NT2/D1 (cell line): ENCODE results near the gene IER5.

ENCODE experiments used
- DNase-seq: peaks from one replicate; pipeline ENCODE4 v3.0.0-alpha.2; 2011; ENCODE audit warnings: low read depth, low spot score
- H3K27me3 ChIP-seq: 2 replicates; pipeline ENCODE4 v1.6.0; 2011; ENCODE audit warnings: mild to moderate bottlenecking; ENCODE audit not compliant: insufficient read length, insufficient read depth
- H3K36me3 ChIP-seq: 2 replicates; pipeline ENCODE4 v1.6.1; 2011; ENCODE audit warnings: mild to moderate bottlenecking, low read length, mixed read lengths; ENCODE audit not compliant: insufficient read depth, insufficient read length
- H3K4me1 ChIP-seq: 2 replicates; pipeline ENCODE4 v1.5.1; 2011; ENCODE audit not compliant: insufficient read depth, insufficient read length
- H3K4me3 ChIP-seq: 2 replicates; pipeline ENCODE4 v1.5.1; 2011; ENCODE audit warnings: low read depth; ENCODE audit not compliant: insufficient read length
- H3K9ac ChIP-seq: 2 replicates; pipeline ENCODE4 v1.6.0; 2011; ENCODE audit warnings: low read depth; ENCODE audit not compliant: insufficient read length
- H3K9me3 ChIP-seq: 2 replicates; pipeline ENCODE4 v1.5.1; 2011; ENCODE audit warnings: mild to moderate bottlenecking, low read length; ENCODE audit not compliant: insufficient read depth
- SUZ12 ChIP-seq: IDR thresholded peaks from 2 replicates; pipeline ENCODE4 v1.6.1; 2011; ENCODE audit not compliant: insufficient read length, insufficient read depth; ENCODE audit errors: extremely low read depth
- YY1 ChIP-seq: IDR thresholded peaks from 2 replicates; pipeline ENCODE4 v1.6.1; 2011; ENCODE audit not compliant: insufficient read length, insufficient read depth
- ZNF274 ChIP-seq: IDR thresholded peaks from 2 replicates; pipeline ENCODE4 v1.6.1; 2011; ENCODE audit warnings: mild to moderate bottlenecking, low read depth, low read length

Gene IER5

GRCh38 chr1:181086091-181086490 is 2.4 kb upstream of the IER5 start:
- no peak overlapping the region for H3K9ac ChIP-seq
- H3K27me3 ChIP-seq, result peaks cover 20% of the 10 kb centered on the region
- no peaks in the 10 kb centered on the region for H3K4me1 ChIP-seq
- DNase-seq, result no peak
- H3K36me3 ChIP-seq, result peaks cover 20% of the 10 kb centered on the region
- H3K9me3 ChIP-seq, result no peaks in the 10 kb centered on the region
- H3K4me3 ChIP-seq, result no peak overlapping the region
- TF ChIP-seq SUZ12 (no peak), ZNF274 (no peak), YY1 (no peak)

- Histone ChIP-seq H3K9ac (no peak overlapping the region), H3K4me1 (no peaks in the 10 kb centered on the region), H3K27me3 (peaks cover 20% of the 10 kb centered on the region), H3K36me3 (peaks cover 28% of the 10 kb centered on the region), H3K9me3 (no peaks in the 10 kb centered on the region), H3K4me3 (no peak overlapping the region)
- TF ChIP-seq YY1, result no peak
- no peak for TF ChIP-seq SUZ12
- TF ChIP-seq ZNF274, result no peak
- DNase-seq, result no peak
Observed at GRCh38 chr1:181086926-181087325, 1.6 kb upstream of the IER5 start.

GRCh38 chr1:181087400-181087901 is 1.0 kb upstream of the IER5 start:
- Histone ChIP-seq H3K4me1 (no peaks in the 10 kb centered on the region), H3K27me3 (peaks cover 20% of the 10 kb centered on the region), H3K9ac (no peak overlapping the region), H3K9me3 (no peaks in the 10 kb centered on the region), H3K4me3 (no peak overlapping the region), H3K36me3 (peaks cover 34% of the 10 kb centered on the region)
- TF ChIP-seq SUZ12 (no peak), ZNF274 (no peak), YY1 (no peak)
- DNase-seq, result no peak

GRCh38 chr1:181089017-181089675 is 646 bp downstream of the IER5 start:
- no peak for DNase-seq
- no peaks in the 10 kb centered on the region for H3K9me3 ChIP-seq
- H3K4me3 ChIP-seq, result peak overlapping the region; percentile 96
- no peaks in the 10 kb centered on the region for H3K4me1 ChIP-seq
- TF ChIP-seq YY1, result no peak
- peak overlapping the region; percentile 97 for H3K9ac ChIP-seq
- H3K36me3 ChIP-seq, result peaks cover 42% of the 10 kb centered on the region
- peaks cover 20% of the 10 kb centered on the region for H3K27me3 ChIP-seq

- H3K4me1 ChIP-seq, result no peaks in the 10 kb centered on the region
Observed at GRCh38 chr1:181089676-181090544, 1.4 kb downstream of the IER5 start.

GRCh38 chr1:181090641-181091126 is 2.2 kb downstream of the IER5 start:
- Histone ChIP-seq H3K9ac (peak overlapping the region; percentile 22), H3K4me1 (peaks cover 3% of the 10 kb centered on the region), H3K27me3 (peaks cover 20% of the 10 kb centered on the region), H3K4me3 (peak overlapping the region; percentile 96), H3K9me3 (no peaks in the 10 kb centered on the region), H3K36me3 (peaks cover 45% of the 10 kb centered on the region)
- no peak for DNase-seq
- TF ChIP-seq YY1, result no peak
- TF ChIP-seq SUZ12, result no peak
- TF ChIP-seq ZNF274, result no peak

More at GRCh38 chr1:181089676-181090544, 1.4 kb downstream of the IER5 start:
- no peak for DNase-seq
- Histone ChIP-seq H3K9me3 (no peaks in the 10 kb centered on the region), H3K36me3 (peaks cover 42% of the 10 kb centered on the region), H3K27me3 (peaks cover 20% of the 10 kb centered on the region), H3K9ac (peak overlapping the region; percentile 97), H3K4me3 (peak overlapping the region; percentile 96)
- TF ChIP-seq YY1 (no peak), ZNF274 (no peak), SUZ12 (peak; percentile 42)
